Lower leg skin (tissue), 4 donors: ENCODE data around the gene ANKDD1B. TPM values are rescaled to one million over a fixed set of nuclear protein-coding genes. Genes with fewer than 3 reads are reported as not detected.

Source experiments
- DNase-seq, 2 donors: peaks; one replicate each; pipeline ENCODE4 v3.0.0-alpha.2; 2019; ENCODE audit warnings: low spot score in 2 of 2
- H3K4me3 ChIP-seq: fragments of 200-600 bp; sonication (generic); 2 replicates; pipeline ENCODE4 v1.5.1; 2017; ENCODE audit warnings: mild to moderate bottlenecking, low read depth; ENCODE audit not compliant: poor library complexity, severe bottlenecking
- CTCF ChIP-seq, 3 donors: fragments of 450-650 bp; IDR thresholded peaks; one replicate each; pipeline ENCODE4 v1.5.1; 2016; ENCODE audit warnings: antibody characterized with exemption in 3 of 3, mild to moderate bottlenecking in 3 of 3, moderate library complexity in 2 of 3
- POLR2A ChIP-seq, 2 donors: fragments of 450-650 bp; IDR thresholded peaks; one replicate each; pipeline ENCODE4 v1.6.1; 2016 to 2017; ENCODE audit warnings: antibody characterized with exemption in 2 of 2, mild to moderate bottlenecking in 1 of 2, moderate library complexity in 1 of 2
- WGBS, 2 donors: methylation state at CpG; one replicate each; pipeline ENCODE4 v1.1.5; 2018; 5-methylcytosine and 5-hydroxymethylcytosine counted together
- intact Hi-C: fragments of 100-400 bp; cut with DNase I; formaldehyde crosslinking; loops from one replicate; pipeline ENCODE4 v1.15.0; 2023; ENCODE audit warnings: low total_unique reads
- total RNA-seq, 4 donors: library from RNA; depleted of rRNA; stranded (reverse); fragments of >200 nt; gene quantifications; one replicate each; pipeline ENCODE4 v1.1.0, GENCODE V29; 2016

Gene ANKDD1B
- total RNA-seq, 4 donors from 2014 or later: 0.21 to 1.1 (median 0.45) TPM; not detected in 1

- TF ChIP-seq POLR2A (IDR thresholded peaks at IDR 0.05) (no peak), CTCF (IDR thresholded peaks at IDR 0.05) (no peak)
- WGBS, 2 donors: 28 to 31% methylated on average over 9 of the region's 9 CpGs
- intact Hi-C loops: no loop called here
- no peak overlapping the region for H3K4me3 ChIP-seq
- DNase-seq: no peak
These were observed 45.2 kb downstream of the ANKDD1B start for GRCh38 chr5:75656311-75657003.

- DNase-seq: no peak
- TF ChIP-seq CTCF (IDR thresholded peaks at IDR 0.05) (no peak), POLR2A (IDR thresholded peaks at IDR 0.05) (no peak)
- H3K4me3 ChIP-seq: no peak overlapping the region
- intact Hi-C loops: no loop called here
- 76 to 82% methylated on average over 3 of the region's 3 CpGs for WGBS, 2 donors
These were observed 48.7 kb downstream of the ANKDD1B start for GRCh38 chr5:75659791-75660450.

- intact Hi-C loops: no loop called here
- TF ChIP-seq POLR2A (IDR thresholded peaks at IDR 0.05): no peak
- TF ChIP-seq CTCF (IDR thresholded peaks at IDR 0.05): no peak
- DNase-seq: no peak
- WGBS, 2 donors: 89 to 93% methylated on average over 16 of the region's 16 CpGs
- no peak overlapping the region for H3K4me3 ChIP-seq
These were observed 49.6 kb downstream of the ANKDD1B start for GRCh38 chr5:75660678-75661465.

GRCh38 chr5:75662061-75662460, 50.8 kb downstream of the ANKDD1B start:
- TF ChIP-seq POLR2A (IDR thresholded peaks at IDR 0.05): no peak
- TF ChIP-seq CTCF (IDR thresholded peaks at IDR 0.05): no peak
- WGBS, 2 donors: 81 to 84% methylated on average over 2 of the region's 2 CpGs
- no peak overlapping the region for H3K4me3 ChIP-seq
- no peak for DNase-seq
- intact Hi-C loops: no loop called here

GRCh38 chr5:75663579-75664284, 52.5 kb downstream of the ANKDD1B start:
- TF ChIP-seq POLR2A (IDR thresholded peaks at IDR 0.05): no peak
- TF ChIP-seq CTCF (IDR thresholded peaks at IDR 0.05): no peak
- intact Hi-C loops: no loop called here
- no peak overlapping the region for H3K4me3 ChIP-seq
- DNase-seq: no peak
- 78 to 86% methylated on average over 12 of the region's 12 CpGs for WGBS, 2 donors
